Panc1 (cell line): Measurements from ENCODE around the gene GRIK3. TPM values are rescaled to one million over a fixed set of nuclear protein-coding genes. Genes with fewer than 3 reads are reported as not detected.

Experiments
- ATAC-seq: fragments of 200-7000 bp; cut with Tn5 transposase; 2 replicates; pipeline ENCODE4 v1.9.1; 2020; ENCODE audit warnings: mild to moderate bottlenecking, moderate library complexity
- BruUV-seq: library from RNA; stranded (reverse); fragments of 400-500 nt; replicated peaks from 2 replicates; lab custom pipeline; 2021; lab: Mats Ljungman, UMichigan
- CTCF ChIA-PET: fragments of 300-600 bp; sonication (Branson Sonifier 250); formaldehyde crosslinking; loops from one replicate; lab custom pipeline; 2022; ENCODE audit warnings: antibody characterized with exemption; lab: Charles Lee
- POLR2A ChIA-PET: fragments of 300-600 bp; sonication (Branson Sonifier 250); formaldehyde crosslinking; loops from one replicate; lab custom pipeline; 2022; ENCODE audit warnings: antibody characterized with exemption; lab: Charles Lee
- DNase-seq: peaks from one replicate; pipeline ENCODE4 v3.0.0-alpha.2; 2010; ENCODE audit warnings: low read depth, low spot score
- H3K27ac ChIP-seq: 2 replicates; pipeline ENCODE4 v1.5.1; 2011; ENCODE audit warnings: mild to moderate bottlenecking, low read length, inconsistent platforms
- H3K27me3 ChIP-seq: fragments of 200-500 bp; sonication (Bioruptor generic); 2 replicates; pipeline ENCODE4 v1.6.0; 2014; ENCODE audit warnings: low read length, inconsistent platforms; ENCODE audit not compliant: control insufficient read depth, insufficient read depth
- H3K36me3 ChIP-seq: fragments of 200-500 bp; sonication (Bioruptor generic); 2 replicates; pipeline ENCODE4 v1.5.1; 2014; ENCODE audit warnings: inconsistent platforms, mild to moderate bottlenecking, low read length, moderate library complexity; ENCODE audit not compliant: control insufficient read depth, insufficient read depth
- H3K4me1 ChIP-seq: 2 replicates; pipeline ENCODE4 v1.5.1; 2011; ENCODE audit warnings: inconsistent platforms, mild to moderate bottlenecking, low read length, moderate library complexity; ENCODE audit not compliant: control insufficient read depth, insufficient read depth
- H3K4me3 ChIP-seq, 2 experiments: 2 replicates each; pipeline ENCODE4 v1.5.1; 2011 to 2012; ENCODE audit warnings: low read depth in 2 of 2, low read length in 2 of 2, mild to moderate bottlenecking in 2 of 2, inconsistent platforms in 1 of 2, moderate library complexity in 1 of 2
- H3K9me3 ChIP-seq: fragments of 200-500 bp; sonication (Bioruptor generic); 2 replicates; pipeline ENCODE4 v1.5.1; 2014; ENCODE audit warnings: low read depth, mild to moderate bottlenecking, inconsistent platforms, low read length, moderate library complexity; ENCODE audit not compliant: control insufficient read depth, insufficient read depth
- POLR2AphosphoS5 ChIP-seq: IDR thresholded peaks from 2 replicates; pipeline ENCODE4 v1.6.1; 2012; ENCODE audit warnings: mild to moderate bottlenecking, low read depth, low read length, moderate library complexity
- REST ChIP-seq, 2 experiments: IDR thresholded peaks; 2 replicates each; pipeline ENCODE4 v1.6.1; 2011 to 2012; ENCODE audit warnings: low read depth in 2 of 2, control low read depth in 1 of 2, low read length in 1 of 2, mild to moderate bottlenecking in 1 of 2, moderate library complexity in 1 of 2; ENCODE audit not compliant: insufficient read depth in 1 of 2
- SIN3A ChIP-seq: IDR thresholded peaks from 2 replicates; pipeline ENCODE4 v1.6.1; 2012; ENCODE audit warnings: low read depth, mild to moderate bottlenecking, low read length, moderate library complexity, borderline replicate concordance; ENCODE audit not compliant: insufficient read depth
- TCF7L2 ChIP-seq: IDR thresholded peaks from 2 replicates; pipeline ENCODE4 v1.6.1; 2011; ENCODE audit warnings: mild to moderate bottlenecking, low read depth, low read length, inconsistent platforms
- in situ Hi-C: cut with HindIII; loops from 2 replicates; pipeline ENCODE4 v1.10.0; 2016; ENCODE audit warnings: low sequenced_read_pairs, low pct_unique_long_range_greater_than_20kb
- intact Hi-C: fragments of 100-400 bp; cut with micrococcal nuclease; formaldehyde crosslinking; loops from one replicate; pipeline ENCODE4 v1.10.0; 2022; ENCODE audit not compliant: unreplicated experiment
- total RNA-seq: library from RNA; stranded (reverse); gene quantifications from one replicate; pipeline ENCODE4 v1.2.1, GENCODE V29; 2021; ENCODE audit not compliant: unreplicated experiment
- TF ChIP-seq, protein P1 (sequence below): fragments of 450-650 bp; IDR thresholded peaks from 2 replicates; pipeline ENCODE4 v1.5.1; 2017; ENCODE audit warnings: mild to moderate bottlenecking

The GRIK3 gene
- total RNA-seq, 1 experiment from 2014 or later: not detected

DNA sequence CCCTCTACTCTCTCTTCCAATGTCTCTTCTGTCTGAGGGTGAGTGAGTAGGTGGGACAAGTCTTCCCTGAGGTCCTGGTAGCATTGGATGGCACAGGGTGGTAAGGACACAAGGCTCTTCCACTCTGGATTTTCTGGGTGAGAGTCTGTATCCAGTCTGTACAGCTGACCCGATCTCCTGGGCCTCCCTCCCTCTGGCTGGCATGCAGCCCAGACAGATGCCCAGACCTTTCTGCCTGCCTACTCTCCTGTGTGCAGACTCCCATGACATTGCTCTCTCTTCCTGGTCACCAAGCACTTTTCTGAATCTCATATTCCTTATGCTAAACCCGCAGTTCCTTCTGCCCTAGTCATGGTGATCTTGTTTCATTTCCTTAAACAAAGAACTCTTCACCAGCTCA is 100.3 kb downstream of the GRIK3 start:
- BruUV-seq: no TSS peak
- H3K27ac ChIP-seq: no peak overlapping the region
- H3K4me1 ChIP-seq: no peaks in the 10 kb centered on the region
- intact Hi-C loops: no loop called here
- no peak for DNase-seq
- ChIA-PET CTCF (no interaction called here), POLR2A (no interaction called here)
- ATAC-seq: no peak
- H3K9me3 ChIP-seq: no peaks in the 10 kb centered on the region
- H3K4me3 ChIP-seq: no peak overlapping the region
- in situ Hi-C loops: no loop called here
- TF ChIP-seq SIN3A: no peak
- no peaks in the 10 kb centered on the region for H3K36me3 ChIP-seq
- peaks cover 42% of the 10 kb centered on the region for H3K27me3 ChIP-seq

DNA sequence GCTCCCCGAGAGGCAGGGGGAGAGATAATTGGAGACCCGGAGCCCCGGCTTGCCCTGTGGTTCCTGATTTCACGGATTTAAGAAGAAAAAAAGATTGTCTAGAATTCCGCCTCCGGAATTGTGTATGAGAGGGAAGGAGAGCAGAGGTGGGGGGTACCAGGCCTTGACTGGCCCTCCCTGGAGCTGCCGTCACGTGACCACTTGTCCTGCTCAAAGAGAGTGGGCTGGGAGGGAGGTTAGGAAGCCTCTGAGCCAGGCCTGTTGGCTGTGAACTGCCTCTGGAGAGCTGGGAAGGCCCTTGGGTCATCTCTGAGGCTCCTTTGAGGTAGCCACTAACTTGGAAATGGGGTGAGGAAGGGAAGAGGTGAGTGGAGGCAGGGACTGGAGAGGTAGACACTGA is 106.5 kb downstream of the GRIK3 start:
- Histone ChIP-seq H3K4me1 (no peaks in the 10 kb centered on the region), H3K4me3 (no peak overlapping the region), H3K9me3 (no peaks in the 10 kb centered on the region), H3K27me3 (peaks cover 8% of the 10 kb centered on the region; the same call in 1 of the 2 replicates), H3K27ac (no peak overlapping the region), H3K36me3 (no peaks in the 10 kb centered on the region)
- TF ChIP-seq SIN3A: no peak
- TF ChIP-seq, protein P1, sequence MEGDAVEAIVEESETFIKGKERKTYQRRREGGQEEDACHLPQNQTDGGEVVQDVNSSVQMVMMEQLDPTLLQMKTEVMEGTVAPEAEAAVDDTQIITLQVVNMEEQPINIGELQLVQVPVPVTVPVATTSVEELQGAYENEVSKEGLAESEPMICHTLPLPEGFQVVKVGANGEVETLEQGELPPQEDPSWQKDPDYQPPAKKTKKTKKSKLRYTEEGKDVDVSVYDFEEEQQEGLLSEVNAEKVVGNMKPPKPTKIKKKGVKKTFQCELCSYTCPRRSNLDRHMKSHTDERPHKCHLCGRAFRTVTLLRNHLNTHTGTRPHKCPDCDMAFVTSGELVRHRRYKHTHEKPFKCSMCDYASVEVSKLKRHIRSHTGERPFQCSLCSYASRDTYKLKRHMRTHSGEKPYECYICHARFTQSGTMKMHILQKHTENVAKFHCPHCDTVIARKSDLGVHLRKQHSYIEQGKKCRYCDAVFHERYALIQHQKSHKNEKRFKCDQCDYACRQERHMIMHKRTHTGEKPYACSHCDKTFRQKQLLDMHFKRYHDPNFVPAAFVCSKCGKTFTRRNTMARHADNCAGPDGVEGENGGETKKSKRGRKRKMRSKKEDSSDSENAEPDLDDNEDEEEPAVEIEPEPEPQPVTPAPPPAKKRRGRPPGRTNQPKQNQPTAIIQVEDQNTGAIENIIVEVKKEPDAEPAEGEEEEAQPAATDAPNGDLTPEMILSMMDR: no peak
- in situ Hi-C loops: no loop called here
- no TSS peak for BruUV-seq
- POLR2A ChIA-PET: no interaction called here
- intact Hi-C loops: no loop called here
- CTCF ChIA-PET: no interaction called here
- no peak for DNase-seq
- no peak for ATAC-seq

- intact Hi-C loops: no loop called here
- H3K27ac ChIP-seq: no peak overlapping the region
- H3K4me1 ChIP-seq: no peaks in the 10 kb centered on the region
- DNase-seq: no peak
- H3K4me3 ChIP-seq: no peak overlapping the region
- peaks cover 4% of the 10 kb centered on the region; the same call in 1 of the 2 replicates for H3K27me3 ChIP-seq
- no TSS peak for BruUV-seq
- in situ Hi-C loops: no loop called here
- ChIA-PET POLR2A (no interaction called here), CTCF (no interaction called here)
- no peaks in the 10 kb centered on the region for H3K9me3 ChIP-seq
- H3K36me3 ChIP-seq: no peaks in the 10 kb centered on the region
- ATAC-seq: no peak
- TF ChIP-seq, protein P1: no peak
- TF ChIP-seq POLR2AphosphoS5 (no peak), TCF7L2 (no peak), SIN3A (no peak), REST (IDR thresholded peaks at IDR 0.05; ENCODE audit: insufficient read depth in 1 of 2, low read depth in 2 of 2, low read length in 1 of 2) (no peak)
Observed at GRCh38 chr1:36925251-36925650, 109.1 kb downstream of the GRIK3 start.
